Stomach (tissue), 4 donors: Measurements from ENCODE around the gene SCG5.

Experiments used
- POLR2A ChIP-seq, 4 donors: fragments of 450-650 bp; IDR thresholded peaks; one replicate each; pipeline ENCODE4 v1.6.1; 2016; ENCODE audit warnings: antibody characterized with exemption in 4 of 4, control low read depth in 2 of 4, mild to moderate bottlenecking in 1 of 4, moderate library complexity in 1 of 4
- POLR2AphosphoS5 ChIP-seq, 3 donors: sonication (generic); formaldehyde crosslinking; IDR thresholded peaks; one replicate each; pipeline ENCODE4 v1.6.1; 2016; ENCODE audit warnings: antibody characterized with exemption in 3 of 3

DNA sequence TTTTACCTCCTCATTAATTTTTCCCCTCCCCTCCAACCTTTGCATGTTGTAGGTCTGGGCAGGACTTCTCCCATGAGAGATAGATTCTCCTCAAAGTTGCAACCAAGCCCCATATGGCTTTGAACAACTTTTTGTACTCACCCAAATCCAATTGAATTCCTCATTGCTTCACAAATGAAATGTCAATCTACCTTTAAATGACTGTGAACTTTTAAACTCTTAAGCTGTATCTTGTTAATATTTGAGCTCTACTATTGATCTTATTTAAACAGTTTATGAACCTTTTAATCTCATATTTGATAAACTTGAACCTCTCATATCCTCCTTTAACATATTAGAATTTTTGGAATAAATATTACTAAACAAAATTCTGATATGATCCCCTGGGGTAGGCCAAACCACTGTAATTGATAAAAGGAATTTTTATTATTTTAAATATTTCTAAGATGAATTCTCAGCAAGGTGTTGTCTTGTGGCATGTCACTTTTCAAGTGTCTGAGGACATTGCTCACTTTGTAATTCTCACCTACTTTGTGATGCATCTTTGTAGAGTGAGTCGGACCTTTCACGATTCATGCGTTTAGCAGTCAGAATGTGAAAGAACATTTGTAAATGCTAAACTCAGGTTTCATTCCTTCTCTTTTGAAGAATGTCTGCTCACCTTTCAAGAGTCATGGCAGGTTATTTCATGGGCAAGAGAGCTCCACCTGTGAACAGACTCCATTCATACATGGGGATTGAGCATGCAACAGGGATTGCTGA lies 52.9 kb downstream of the SCG5 start:
- TF ChIP-seq POLR2AphosphoS5 (IDR thresholded peaks at IDR 0.05), result no peak
- TF ChIP-seq POLR2A (IDR thresholded peaks at IDR 0.05), result no peak
